CD4-positive, alpha-beta T cell (primary cell): ENCODE measurements around the gene TTLL9. TPM values are rescaled to one million over a fixed set of nuclear protein-coding genes. Genes with fewer than 3 reads are reported as not detected.

Experiments used
- ATAC-seq: fragments of 200-7000 bp; cut with Tn5 transposase; one replicate; pipeline ENCODE4 v1.10.0; 2022; ENCODE audit warnings: mild to moderate bottlenecking; ENCODE audit not compliant: poor library complexity
- CTCF ChIA-PET: fragments of 350-600 bp; sonication (Branson Sonifier 250); formaldehyde crosslinking; loops from one replicate; lab custom pipeline; 2021; ENCODE audit warnings: antibody characterized with exemption, inconsistent platforms; lab: Charles Lee
- POLR2A ChIA-PET: fragments of 350-600 bp; sonication (Branson Sonifier 250); formaldehyde crosslinking; loops from one replicate; lab custom pipeline; 2021; ENCODE audit warnings: antibody characterized with exemption, inconsistent platforms; lab: Charles Lee
- DNase-seq, 14 experiments: peaks; one replicate each; pipeline ENCODE4 v3.0.0-alpha.2; 2013 to 2020; ENCODE audit warnings: mixed read lengths in 2 of 14
- H3K27ac ChIP-seq, 2 donors: one replicate each; pipeline versions ENCODE4 v1.5.1 to v1.7.0; 2013; ENCODE audit warnings: low read length in 2 of 2, low read depth in 1 of 2, mild to moderate bottlenecking in 1 of 2
- H3K27me3 ChIP-seq, 2 experiments: 1 replicate in 1 of 2; 2 replicates in 1 of 2; pipeline versions ENCODE4 v1.6.1 to v1.7.0; 2013; ENCODE audit warnings: low read length in 2 of 2, control low read depth in 1 of 2, mild to moderate bottlenecking in 1 of 2, moderate library complexity in 1 of 2; ENCODE audit not compliant: insufficient read depth in 2 of 2, control insufficient read depth in 1 of 2
- H3K36me3 ChIP-seq: one replicate; pipeline ENCODE4 v1.6.1; 2013; ENCODE audit warnings: low read length, control low read depth; ENCODE audit not compliant: insufficient read depth
- H3K4me1 ChIP-seq: one replicate; pipeline ENCODE4 v1.6.1; 2013; ENCODE audit warnings: low read length, control low read depth; ENCODE audit not compliant: insufficient read depth
- H3K4me3 ChIP-seq: one replicate; pipeline ENCODE4 v1.5.1; 2013; ENCODE audit warnings: mild to moderate bottlenecking, low read length, moderate library complexity
- H3K9me3 ChIP-seq, 2 experiments: 1 replicate in 1 of 2; 2 replicates in 1 of 2; pipeline versions ENCODE4 v1.6.1 to v1.7.0; 2013; ENCODE audit warnings: low read length in 2 of 2, mild to moderate bottlenecking in 2 of 2, control low read depth in 1 of 2, moderate library complexity in 1 of 2; ENCODE audit not compliant: control insufficient read depth in 1 of 2, insufficient read depth in 1 of 2
- H3K27ac Mint-ChIP-seq: one replicate; pipeline ENCODE4 v1.8.0; 2020; ENCODE audit warnings: mixed read lengths
- H3K27me3 Mint-ChIP-seq: one replicate; pipeline ENCODE4 v1.8.0; 2021; ENCODE audit warnings: mixed read lengths
- H3K36me3 Mint-ChIP-seq: one replicate; pipeline ENCODE4 v1.8.0; 2021; ENCODE audit warnings: low read depth, mixed read lengths
- H3K4me1 Mint-ChIP-seq: one replicate; pipeline ENCODE4 v1.8.0; 2021; ENCODE audit warnings: low read depth, mixed read lengths
- H3K4me3 Mint-ChIP-seq: one replicate; pipeline ENCODE4 v1.8.0; 2020; ENCODE audit warnings: mild to moderate bottlenecking, mixed read lengths
- H3K9me3 Mint-ChIP-seq: one replicate; pipeline ENCODE4 v1.8.0; 2020; ENCODE audit warnings: mixed read lengths
- CTCF ChIP-seq: fragments of 200-600 bp; IDR thresholded peaks from one replicate; pipeline ENCODE4 v1.8.0; 2022; ENCODE audit warnings: antibody characterized with exemption, mild to moderate bottlenecking
- intact Hi-C, 2 experiments: fragments of 100-400 bp; cut with DNase I in 1 of 2; cut with micrococcal nuclease in 1 of 2; formaldehyde crosslinking; loops; one replicate each; pipeline versions ENCODE4 v1.15.1 to v1.9.0; 2023 to 2025; cut with DNase I, micrococcal nuclease
- total RNA-seq, 174 experiments: library from RNA in 2 of 174; stranded (reverse) in 2 of 174; gene quantifications; one replicate each; pipeline ENCODE4 v1.2.3 and lab custom pipeline; 2021 to 2026

TTLL9 gene
- total RNA-seq, 2 experiments from 2014 or later = not detected

GRCh38 chr20:31922181-31922580, 51.7 kb downstream of the TTLL9 start:
- Histone ChIP-seq H3K4me1 (no peaks in the 10 kb centered on the region), H3K4me3 (no peak overlapping the region), H3K36me3 (no peaks in the 10 kb centered on the region), H3K27me3 (peaks cover 7% of the 10 kb centered on the region in 2 experiments), H3K27ac (no peak overlapping the region), H3K9me3 (peaks cover 0 to 4% of the 10 kb centered on the region in 2 experiments)
- Mint-ChIP-seq H3K27me3 (peaks cover 53% of the 10 kb centered on the region), H3K9me3 (no peaks in the 10 kb centered on the region), H3K27ac (no peak overlapping the region), H3K36me3 (no peaks in the 10 kb centered on the region), H3K4me1 (no peaks in the 10 kb centered on the region), H3K4me3 (no peak overlapping the region)
- ChIA-PET POLR2A (no interaction called here), CTCF (no interaction called here)
- DNase-seq = no peak
- intact Hi-C loops = no loop called here
- no peak for ATAC-seq
- no peak for TF ChIP-seq CTCF

GRCh38 chr20:31922588-31922987, 52.2 kb downstream of the TTLL9 start:
- peaks cover 0 to 4% of the 10 kb centered on the region in 2 experiments for H3K9me3 ChIP-seq
- Mint-ChIP-seq H3K27ac (no peak overlapping the region), H3K4me1 (no peaks in the 10 kb centered on the region), H3K36me3 (no peaks in the 10 kb centered on the region), H3K4me3 (no peak overlapping the region), H3K27me3 (peaks cover 57% of the 10 kb centered on the region), H3K9me3 (no peaks in the 10 kb centered on the region)
- CTCF ChIA-PET = no interaction called here
- H3K36me3 ChIP-seq = no peaks in the 10 kb centered on the region
- TF ChIP-seq CTCF = no peak
- intact Hi-C loops = no loop called here
- ATAC-seq = no peak
- no peak overlapping the region for H3K4me3 ChIP-seq
- peaks cover 7 to 9% of the 10 kb centered on the region in 2 experiments for H3K27me3 ChIP-seq
- no peaks in the 10 kb centered on the region for H3K4me1 ChIP-seq
- H3K27ac ChIP-seq = no peak overlapping the region
- DNase-seq = no peak
- POLR2A ChIA-PET = no interaction called here

GRCh38 chr20:31923388-31924331, 53.2 kb downstream of the TTLL9 start:
- no peak overlapping the region for H3K4me3 Mint-ChIP-seq
- H3K27ac ChIP-seq = no peak overlapping the region

More at GRCh38 chr20:31923388-31924331, 53.2 kb downstream of the TTLL9 start:
- H3K4me1 ChIP-seq = no peaks in the 10 kb centered on the region
- intact Hi-C loops = no loop called here
- H3K27ac Mint-ChIP-seq = no peak overlapping the region
- POLR2A ChIA-PET = no interaction called here
- H3K9me3 ChIP-seq = peaks cover 0 to 4% of the 10 kb centered on the region in 2 experiments
- peaks cover 58% of the 10 kb centered on the region for H3K27me3 Mint-ChIP-seq
- peaks cover 7 to 12% of the 10 kb centered on the region in 2 experiments for H3K27me3 ChIP-seq
- no peaks in the 10 kb centered on the region for H3K36me3 ChIP-seq
- CTCF ChIA-PET = no interaction called here
- H3K9me3 Mint-ChIP-seq = no peaks in the 10 kb centered on the region
- no peaks in the 10 kb centered on the region for H3K4me1 Mint-ChIP-seq
- no peak for DNase-seq
- no peaks in the 10 kb centered on the region for H3K36me3 Mint-ChIP-seq
- TF ChIP-seq CTCF = no peak
- no peak overlapping the region for H3K4me3 ChIP-seq
- ATAC-seq = no peak
